Heart left ventricle (tissue), 16 donors: ENCODE data around the gene CCL26. TPM values are rescaled to one million over a fixed set of nuclear protein-coding genes. Genes with fewer than 3 reads are reported as not detected.
A peak's percentile ranks its signal among the peaks of the same experiment; 100 is the strongest.

ENCODE experiments used
- ATAC-seq, 4 donors: fragments of 200-7000 bp; cut with Tn5 transposase; one replicate each; pipeline ENCODE4 v1.9.1; 2020 to 2022; ENCODE audit warnings: moderate library complexity in 4 of 4, mild to moderate bottlenecking in 3 of 4, moderate number of reproducible peaks in 1 of 4
- DNase-seq, 5 donors: peaks; one replicate each; pipeline ENCODE4 v3.0.0-alpha.2; 2020
- H3K27ac ChIP-seq, 12 donors: fragments of 200-600 bp; sonication (generic) in 4 of 12; one replicate each; pipeline versions ENCODE4 v1.5.0 to v1.8.0; 2016 to 2022; ENCODE audit warnings: mild to moderate bottlenecking in 2 of 12
- H3K27me3 ChIP-seq, 9 donors: fragments of 200-600 bp; sonication (generic) in 2 of 9; one replicate each; pipeline versions ENCODE4 v1.5.1 to v1.8.0; 2016 to 2022; ENCODE audit warnings: mild to moderate bottlenecking in 3 of 9
- H3K36me3 ChIP-seq, 9 donors: fragments of 200-600 bp; sonication (generic) in 2 of 9; one replicate each; pipeline versions ENCODE4 v1.5.0 to v1.8.0; 2018 to 2022; ENCODE audit warnings: mild to moderate bottlenecking in 2 of 9
- H3K4me1 ChIP-seq, 12 donors: fragments of 200-600 bp; sonication (generic) in 4 of 12; one replicate each; pipeline versions ENCODE4 v1.5.0 to v1.8.0; 2016 to 2022; ENCODE audit warnings: mild to moderate bottlenecking in 3 of 12
- H3K4me3 ChIP-seq, 12 donors: fragments of 200-600 bp; sonication (generic) in 4 of 12; one replicate each; pipeline versions ENCODE4 v1.5.0 to v1.8.0; 2017 to 2022; ENCODE audit warnings: mild to moderate bottlenecking in 9 of 12, moderate library complexity in 4 of 12
- H3K9me3 ChIP-seq, 12 donors: fragments of 200-600 bp; sonication (generic) in 4 of 12; one replicate each; pipeline versions ENCODE4 v1.5.0 to v1.8.0; 2016 to 2022; ENCODE audit warnings: mild to moderate bottlenecking in 1 of 12
- CTCF ChIP-seq, 12 donors: fragments of 200-600 bp; sonication (generic) in 4 of 12; IDR thresholded peaks; one replicate each; pipeline versions ENCODE4 v1.5.0 to v1.8.0; 2018 to 2022; ENCODE audit warnings: antibody characterized with exemption in 12 of 12, mild to moderate bottlenecking in 5 of 12
- POLR2A ChIP-seq, 2 donors: fragments of 450-650 bp; IDR thresholded peaks; one replicate each; pipeline ENCODE4 v1.6.1; 2017; ENCODE audit warnings: antibody characterized with exemption in 2 of 2, mild to moderate bottlenecking in 2 of 2, moderate library complexity in 2 of 2
- WGBS, 4 donors: extraction: QIAGEN DNeasy Blood & Tissue Kit in 2 of 4; methylation state at CpG; one replicate each; pipeline versions ENCODE4 v1.1.5 to v1.1.7; 2013 to 2018; 5-methylcytosine and 5-hydroxymethylcytosine counted together
- intact Hi-C, 10 donors: fragments of 100-400 bp; cut with DNase I; formaldehyde crosslinking; loops; one replicate each; pipeline versions ENCODE4 v1.11.1 to v1.14.2; 2022
- polyA plus RNA-seq, 2 donors: library from polyadenylated mRNA; stranded (reverse); fragments of 200-250 nt; gene quantifications; one replicate each; pipeline ENCODE4 v1.2.3, GENCODE V29; 2013
- total RNA-seq, 9 donors: library from RNA; depleted of rRNA in 2 of 9; stranded (reverse); fragments of >200 nt in 2 of 9; fragmentation: NEBNext Ultra II Directional in 3 of 9; extraction: Animal tissue kit (Norgen Biotek cat#: 25700) in 3 of 9; gene quantifications; one replicate each; pipeline versions ENCODE4 v1.1.0 to v1.2.4, GENCODE V29; 2016 to 2023
- donor health status: ischemic (EF 13 %, LVEDD 7.1; RV severe dilation, severe dysfunction).
- donor health status: healthy with polysubstance abuse.
- donor health status: DM: no; HTN: yes; CAD: no.
- donor health status: DM: no; HTN: no; CAD: no.
- donor health status: ischemic (EF 25% LVEDD 6.9; RV normal size, moderate dysfunction).
- donor health status: ischemic (EF 25% LVEDD 5.7; RV mildly dilated, moderate dysfunction).
- donor health status: healthy.
- donor health status: DM: yes; HTN: yes; CAD: no.
- donor health status: ischemic (EF 35%, LVEDD 5.7; RV mildly dilated, moderate dysfunction).
- donor health status: nonischemic (EF 11% LVEDD 7.7; RV severe dilation, severe dysfunction).
- donor health status: DM: yes; HTN: yes; CAD: no.
- donor health status: PGD.
- donor health status: ischemic (EF 29% LVEDD 5.4; RV normal size, mild dysfunction).
- donor health status: nonischemic (EF 23%, LVEDD 6.1; RV moderate dilation, normal function).

Gene CCL26
- total and polyA plus RNA-seq, 11 donors: 0.53 to 0.94 (median 0.76) TPM; not detected in 7

GRCh38 chr7:75743455-75743859 lies 28.6 kb downstream of the CCL26 start:
- H3K4me3 ChIP-seq: no peak overlapping the region
- ATAC-seq: no peak
- H3K4me1 ChIP-seq: peaks cover 0 to 17% (median under 1%) of the 10 kb centered on the region in 12 donors
- H3K9me3 ChIP-seq: no peaks in the 10 kb centered on the region
- WGBS, 4 donors: 64 to 69% (median 67%) methylated on average over 4 of the region's 4 CpGs
- H3K36me3 ChIP-seq: no peaks in the 10 kb centered on the region
- peak overlapping the region in 4 of 12 donors; percentile 8 to 39 (median 36) for H3K27ac ChIP-seq
- intact Hi-C loops: loop anchor here in 2 of 10 donors (10.0 kb wide), 2 partner anchors 99 to 139 kb away; no protein-coding TSS in a partner anchor
- TF ChIP-seq CTCF (IDR thresholded peaks at IDR 0.05) (no peak), POLR2A (IDR thresholded peaks at IDR 0.05) (no peak)
- DNase-seq: peak in 4 of 5 donors; percentile 32 to 51 (median 42)
- no peaks in the 10 kb centered on the region for H3K27me3 ChIP-seq

GRCh38 chr7:75740846-75741497 lies 31.0 kb downstream of the CCL26 start:
- ATAC-seq: no peak
- TF ChIP-seq POLR2A (IDR thresholded peaks at IDR 0.05) (no peak), CTCF (IDR thresholded peaks at IDR 0.05) (no peak)
- DNase-seq: peak in 4 of 5 donors; percentile 56 to 69 (median 66)
- WGBS, 4 donors: 40 to 56% (median 44%) methylated on average over 13 of the region's 13 CpGs
- Histone ChIP-seq H3K4me3 (peak overlapping the region in 1 of 12 donors; percentile 17), H3K27ac (peak overlapping the region in 5 of 12 donors; percentile 17 to 94 (median 30)), H3K9me3 (no peaks in the 10 kb centered on the region), H3K27me3 (no peaks in the 10 kb centered on the region), H3K36me3 (no peaks in the 10 kb centered on the region), H3K4me1 (peaks cover 0 to 38% (median 12%) of the 10 kb centered on the region in 12 donors)
- intact Hi-C loops: loop anchor here in 2 of 10 donors (10.0 kb wide), 2 partner anchors 96 to 136 kb away; no protein-coding TSS in a partner anchor

GRCh38 chr7:75739796-75740672 lies 32.0 kb downstream of the CCL26 start:
- TF ChIP-seq POLR2A (IDR thresholded peaks at IDR 0.05) (no peak), CTCF (IDR thresholded peaks at IDR 0.05) (no peak)
- Histone ChIP-seq H3K4me1 (peaks cover 0 to 38% (median 12%) of the 10 kb centered on the region in 12 donors), H3K27ac (peak overlapping the region; percentile 71 to 95 (median 90)), H3K36me3 (no peaks in the 10 kb centered on the region), H3K9me3 (no peaks in the 10 kb centered on the region), H3K4me3 (peak overlapping the region; percentile 62 to 100 (median 96)), H3K27me3 (no peaks in the 10 kb centered on the region)
- WGBS, 4 donors: 60 to 64% (median 61%) methylated on average over 26 of the region's 26 CpGs
- DNase-seq: no peak
- ATAC-seq: peak in 1 of 4 donors; percentile 23
- intact Hi-C loops: loop anchor here in 8 of 10 donors (2.0 to 10.0 kb wide), 8 partner anchors 75 to 135 kb away; no protein-coding TSS in a partner anchor
